H54 (cell line): ENCODE data around the gene GTPBP3.

ENCODE experiments used
- DNase-seq: peaks from one replicate; pipeline ENCODE4 v3.0.0; 2011; ENCODE audit warnings: low spot score, mixed read lengths; ENCODE audit not compliant: insufficient read length
- FAIRE-seq: peaks from 3 replicates; lab custom pipeline; 2011; peaks lifted over from hg19 to GRCh38; lab: Jason Lieb, UNC
- POLR2A ChIP-seq: IDR thresholded peaks from 2 replicates; pipeline ENCODE4 v1.6.1; 2011; ENCODE audit warnings: low read depth, mild to moderate bottlenecking, low read length

The GTPBP3 gene

GRCh38 chr19:17338433-17339078 is 1.2 kb downstream of the GTPBP3 start:
- no peak for FAIRE-seq
- no peak for TF ChIP-seq POLR2A
- no peak for DNase-seq

GRCh38 chr19:17339088-17339741 is 1.9 kb downstream of the GTPBP3 start:
- FAIRE-seq (no peak), DNase-seq (no peak)
- TF ChIP-seq POLR2A, result no peak

- DNase-seq (no peak), FAIRE-seq (no peak)
- no peak for TF ChIP-seq POLR2A
Observed at GRCh38 chr19:17340302-17340870, 3.0 kb downstream of the GTPBP3 start.

- FAIRE-seq (no peak), DNase-seq (no peak)
- no peak for TF ChIP-seq POLR2A
Observed at GRCh38 chr19:17340871-17341357, 3.6 kb downstream of the GTPBP3 start.

- TF ChIP-seq POLR2A, result no peak
- FAIRE-seq (no peak), DNase-seq (no peak)
Observed at GRCh38 chr19:17341386-17341785, 4.0 kb downstream of the GTPBP3 start.

GRCh38 chr19:17341845-17342244 is 4.5 kb downstream of the GTPBP3 start:
- DNase-seq, result no peak
- TF ChIP-seq POLR2A, result no peak
- FAIRE-seq, result no peak

GRCh38 chr19:17346109-17346671 is 8.8 kb downstream of the GTPBP3 start:
- TF ChIP-seq POLR2A, result no peak
- no peak for FAIRE-seq
- DNase-seq, result no peak

GRCh38 chr19:17347361-17347760 is 10.0 kb downstream of the GTPBP3 start:
- TF ChIP-seq POLR2A, result no peak
- FAIRE-seq, result no peak
- DNase-seq, result no peak

GRCh38 chr19:17347877-17348276 is 10.5 kb downstream of the GTPBP3 start:
- FAIRE-seq (no peak), DNase-seq (no peak)

GRCh38 chr19:17348700-17349099 is 11.3 kb downstream of the GTPBP3 start:
- FAIRE-seq (no peak), DNase-seq (no peak)
- 0 out of 2 replicates have a peak, but pooled peaks have one; percentile 13 for TF ChIP-seq POLR2A

More at GRCh38 chr19:17347877-17348276, 10.5 kb downstream of the GTPBP3 start:
- no peak for TF ChIP-seq POLR2A

- TF ChIP-seq POLR2A, result no peak
- FAIRE-seq, result no peak
- DNase-seq, result no peak
Observed at GRCh38 chr19:17351815-17352435, 14.6 kb downstream of the GTPBP3 start.

- TF ChIP-seq POLR2A, result no peak
- DNase-seq, result no peak
- no peak for FAIRE-seq
Observed at GRCh38 chr19:17352608-17353280, 15.4 kb downstream of the GTPBP3 start.

GRCh38 chr19:17353386-17353785 is 16.0 kb downstream of the GTPBP3 start:
- FAIRE-seq (no peak), DNase-seq (no peak)
- no peak for TF ChIP-seq POLR2A
